GM12891 (cell line): Measurements from ENCODE around the gene GPR17.

Source experiments
- POLR2AphosphoS5 ChIP-seq: IDR thresholded peaks from 2 replicates; pipeline ENCODE4 v1.6.1; 2011; ENCODE audit warnings: low read depth, low read length, control low read depth
- POU2F2 ChIP-seq: IDR thresholded peaks from 2 replicates; pipeline ENCODE4 v1.6.1; 2011; ENCODE audit warnings: low read depth, mild to moderate bottlenecking, control low read depth, low read length, moderate library complexity
- TAF1 ChIP-seq: IDR thresholded peaks from 2 replicates; pipeline ENCODE4 v1.6.1; 2011; ENCODE audit warnings: low read depth, low read length, control low read depth

- TF ChIP-seq POLR2AphosphoS5 (no peak), TAF1 (no peak), POU2F2 (no peak)
Observed at GRCh38 chr2:127625572-127625951, 20.4 kb upstream of the GPR17 start.
